Measurements from ENCODE around the gene NTHL1. TPM values are rescaled to one million over a fixed set of nuclear protein-coding genes. Genes with fewer than 3 reads are reported as not detected.

NTHL1 gene
- polyA plus RNA-seq, 1 donor = 13.5 TPM

DNA sequence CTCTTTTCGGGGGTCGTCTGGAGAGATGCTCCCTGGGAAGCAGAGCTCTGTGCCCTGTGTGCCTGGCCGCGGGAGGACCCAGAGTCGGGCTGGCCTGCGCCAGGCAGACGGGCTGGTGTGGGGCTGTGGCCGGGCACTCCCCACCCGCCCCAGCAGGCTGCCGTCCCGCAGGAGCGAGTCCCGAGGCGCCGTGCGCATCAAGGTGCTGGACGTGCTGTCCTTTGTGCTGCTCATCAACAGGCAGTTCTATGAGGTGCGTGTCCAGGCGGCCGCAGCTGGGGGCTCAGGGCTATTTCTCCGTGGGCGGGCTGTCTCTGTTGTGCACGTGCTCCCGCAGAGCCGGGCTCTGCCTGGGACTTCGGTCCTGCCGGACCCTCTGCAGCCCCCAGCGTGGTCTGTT is 15.2 kb upstream of the NTHL1 start:
- no peak for DNase-seq

DNA sequence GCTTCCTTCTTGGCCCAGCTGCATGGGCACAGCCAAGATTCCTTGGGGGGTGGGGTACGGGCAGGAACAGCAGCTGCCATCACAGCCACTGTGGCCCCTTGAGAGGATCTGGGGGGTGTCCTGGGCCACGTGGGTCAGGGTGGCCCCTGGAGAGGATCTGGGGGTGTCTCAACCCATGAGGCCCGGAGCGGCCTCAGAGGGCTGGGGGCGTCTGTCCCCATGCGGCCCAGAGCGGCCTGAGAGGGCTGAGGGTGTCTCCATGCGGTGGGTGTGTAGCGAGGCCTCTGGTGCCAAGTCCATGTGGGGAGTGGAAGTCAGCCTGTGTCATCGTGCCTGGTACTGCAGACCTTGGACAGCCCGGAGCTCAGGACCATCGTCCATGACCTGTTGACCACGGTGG is 13.9 kb upstream of the NTHL1 start:
- DNase-seq = no peak

DNA sequence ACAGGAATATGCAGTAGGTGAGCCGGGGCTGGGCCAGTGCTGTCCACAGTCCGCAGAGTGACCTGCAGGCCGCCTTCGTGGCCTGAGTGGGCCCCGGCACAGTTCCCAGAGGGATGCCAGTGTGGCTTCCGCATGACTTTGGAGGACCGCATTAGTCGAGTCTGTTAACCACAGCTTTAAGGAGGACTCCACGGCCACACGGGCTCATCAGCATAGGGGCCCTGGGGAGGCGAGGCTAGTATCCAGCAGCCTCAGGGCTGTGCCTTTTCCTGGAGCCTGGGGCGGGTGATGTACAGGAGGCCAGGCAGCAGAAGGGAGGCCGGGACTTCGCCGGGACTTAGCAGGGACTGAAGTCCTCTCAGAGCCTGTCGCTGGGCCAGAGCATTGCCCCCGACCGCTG is 13.4 kb upstream of the NTHL1 start:
- DNase-seq = no peak

DNA sequence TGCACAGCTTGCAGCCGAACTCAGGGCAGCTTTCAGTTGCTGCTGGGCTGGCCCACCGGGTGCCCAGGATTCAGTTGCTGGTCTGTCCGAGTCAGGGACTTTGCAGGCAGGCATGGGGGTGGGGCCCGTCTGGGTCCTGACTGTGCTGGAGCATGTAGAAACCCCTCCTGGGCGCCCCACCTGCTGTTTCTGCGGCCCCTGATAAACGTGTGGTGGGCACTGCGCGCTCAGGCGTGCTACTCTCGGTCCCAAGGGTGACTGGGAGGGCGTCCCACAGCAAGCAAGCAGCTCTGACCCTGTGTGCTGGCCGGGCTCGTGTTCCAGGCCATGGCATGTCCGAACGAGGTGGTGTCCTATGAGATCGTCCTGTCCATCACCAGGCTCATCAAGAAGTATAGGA is 12.7 kb upstream of the NTHL1 start:
- no peak for DNase-seq

DNA sequence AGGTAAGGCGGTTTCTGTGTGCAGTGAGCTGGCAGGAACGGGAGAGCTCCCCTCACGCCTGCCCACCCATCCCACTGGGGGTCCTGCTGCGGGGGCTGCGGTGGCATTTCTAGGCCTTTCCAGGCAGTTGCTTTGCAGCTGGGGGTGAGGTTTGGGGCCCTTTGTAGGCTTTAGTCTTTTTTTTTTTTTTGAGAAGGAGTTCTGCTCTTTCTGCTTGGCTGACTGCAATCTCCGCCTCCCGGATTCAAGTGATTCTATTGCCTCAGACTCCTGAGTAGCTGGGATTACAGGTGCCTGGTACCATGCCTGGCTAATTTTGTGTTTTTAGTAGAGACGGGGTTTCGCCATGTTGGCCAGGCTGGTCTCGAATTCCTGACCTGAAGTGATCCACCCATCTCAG is 11.2 kb upstream of the NTHL1 start:
- DNase-seq = no peak

DNA sequence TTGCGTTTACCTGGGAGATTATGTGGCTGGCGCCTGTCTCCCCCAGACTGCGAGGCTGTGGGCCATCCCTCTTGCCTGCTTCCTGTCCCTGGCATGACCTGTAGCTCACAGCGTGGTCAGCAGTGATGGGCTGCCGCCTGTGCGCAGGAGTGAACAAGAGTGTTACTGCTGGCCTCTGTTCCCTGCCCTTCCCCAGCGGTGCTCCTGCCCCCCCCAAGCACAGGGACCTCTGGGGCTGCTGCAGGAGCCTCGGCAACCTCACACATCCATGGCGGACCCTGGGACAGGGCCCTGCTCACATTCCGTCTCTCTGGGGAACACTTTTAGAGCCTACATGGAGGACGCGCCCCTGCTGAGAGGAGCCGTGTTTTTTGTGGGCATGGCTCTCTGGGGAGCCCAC is 10.8 kb upstream of the NTHL1 start:
- DNase-seq = no peak

DNA sequence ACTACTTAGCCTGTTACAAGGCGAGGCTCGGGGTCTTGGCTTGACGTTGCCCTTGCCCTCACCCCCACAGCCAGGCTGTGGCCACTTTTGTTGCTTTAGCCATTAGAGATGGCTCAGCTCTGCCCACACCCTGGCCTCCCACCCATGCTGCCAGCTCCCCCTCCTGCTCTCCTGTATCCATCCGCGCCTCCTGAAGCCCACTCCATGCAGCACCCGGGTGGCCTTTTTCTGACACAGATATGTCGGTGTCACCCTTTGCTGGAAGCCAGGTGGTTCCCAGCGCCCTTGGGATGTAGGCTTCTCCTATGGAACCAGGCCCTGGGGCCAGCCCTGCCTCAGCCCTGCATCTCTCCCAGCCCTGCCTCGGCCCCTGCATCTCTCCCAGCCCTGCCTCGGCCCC is 9.8 kb upstream of the NTHL1 start:
- DNase-seq = no peak

DNA sequence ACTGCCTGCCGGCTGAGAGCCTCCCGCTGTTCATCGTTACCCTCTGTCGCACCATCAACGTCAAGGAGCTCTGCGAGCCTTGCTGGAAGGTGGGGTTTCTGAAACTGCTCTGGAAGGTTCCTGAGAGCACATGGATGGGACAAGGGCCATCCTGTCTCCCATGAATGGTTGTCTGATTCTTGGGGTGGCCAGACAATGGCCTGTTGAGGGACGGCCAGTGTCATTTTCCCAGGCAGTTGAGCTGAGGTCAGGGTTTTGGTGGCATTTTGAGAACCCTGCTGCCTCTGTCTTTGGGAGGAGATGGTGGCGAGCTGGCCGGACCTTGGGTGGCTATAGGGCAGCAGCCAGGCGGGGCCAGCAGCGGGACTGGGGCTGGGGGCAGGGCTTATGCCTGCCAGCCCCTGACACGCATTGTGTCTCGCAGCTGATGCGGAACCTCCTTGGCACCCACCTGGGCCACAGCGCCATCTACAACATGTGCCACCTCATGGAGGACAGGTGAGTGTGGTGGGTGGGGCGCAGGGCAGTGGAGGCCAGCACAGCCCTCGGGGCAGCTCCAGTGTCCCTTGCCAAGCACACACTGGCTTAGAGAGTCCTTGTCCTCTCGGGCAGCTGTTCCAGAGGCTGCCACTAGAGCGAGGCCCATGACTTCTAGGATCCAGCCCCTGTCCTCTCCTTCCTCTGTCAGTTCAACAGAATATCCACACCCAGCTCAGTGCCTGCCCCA is 9.2 kb upstream of the NTHL1 start:
- DNase-seq = no peak

DNA sequence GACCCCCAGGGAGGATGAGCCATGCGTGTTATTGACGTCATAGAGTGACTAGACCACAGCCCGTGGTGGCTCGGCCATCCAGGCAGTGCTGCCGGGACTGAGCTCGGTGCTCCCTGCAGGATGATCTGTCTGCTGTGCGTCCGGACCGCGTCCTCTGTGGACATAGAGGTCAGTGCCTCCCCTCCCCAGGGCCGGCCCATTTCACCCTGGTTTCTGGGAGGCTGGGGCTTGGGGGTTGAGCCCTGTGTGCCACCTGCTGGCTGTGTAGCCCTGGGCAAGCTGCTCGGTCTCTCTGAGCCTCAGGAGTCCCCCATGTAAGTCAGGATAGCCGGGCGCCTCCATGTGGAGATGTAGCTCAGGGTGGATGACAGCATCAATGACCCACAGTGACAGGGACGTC is 8.4 kb upstream of the NTHL1 start:
- DNase-seq = no peak

DNA sequence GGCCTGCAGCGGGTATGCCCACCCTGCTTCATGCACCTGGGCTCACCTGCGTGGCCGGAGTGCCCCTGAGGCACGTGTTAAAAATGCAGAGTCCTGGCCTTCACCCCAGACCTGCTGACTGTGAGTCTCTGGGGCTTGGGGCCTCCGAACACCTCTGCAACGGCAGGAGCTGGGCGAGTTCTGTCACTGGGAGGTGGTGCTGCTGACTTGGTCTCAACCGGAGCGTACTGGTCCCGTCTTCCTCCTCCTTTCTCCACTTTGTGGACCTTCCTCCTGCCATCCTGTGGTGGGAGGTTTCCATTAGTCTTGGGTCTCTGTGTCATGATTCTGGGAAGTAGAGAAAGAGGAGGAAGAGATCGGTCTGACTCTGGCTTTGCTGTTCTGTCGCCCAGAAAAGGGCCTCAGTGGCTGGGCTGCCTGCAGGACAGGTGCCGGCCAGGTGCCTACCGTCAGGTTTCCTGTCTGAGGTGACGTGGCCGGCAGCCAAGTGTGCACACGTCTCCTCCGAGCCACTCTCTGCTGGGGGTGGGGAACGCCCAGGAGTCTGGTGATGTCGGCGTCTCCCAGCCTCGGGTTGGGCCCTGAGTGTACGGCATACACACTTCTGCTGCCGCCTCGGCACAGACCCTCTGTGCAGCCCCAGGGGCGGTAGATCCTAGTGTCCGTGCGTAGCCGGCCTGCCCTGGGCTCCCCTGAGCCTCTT is 7.1 kb upstream of the NTHL1 start:
- no peak for DNase-seq

DNA sequence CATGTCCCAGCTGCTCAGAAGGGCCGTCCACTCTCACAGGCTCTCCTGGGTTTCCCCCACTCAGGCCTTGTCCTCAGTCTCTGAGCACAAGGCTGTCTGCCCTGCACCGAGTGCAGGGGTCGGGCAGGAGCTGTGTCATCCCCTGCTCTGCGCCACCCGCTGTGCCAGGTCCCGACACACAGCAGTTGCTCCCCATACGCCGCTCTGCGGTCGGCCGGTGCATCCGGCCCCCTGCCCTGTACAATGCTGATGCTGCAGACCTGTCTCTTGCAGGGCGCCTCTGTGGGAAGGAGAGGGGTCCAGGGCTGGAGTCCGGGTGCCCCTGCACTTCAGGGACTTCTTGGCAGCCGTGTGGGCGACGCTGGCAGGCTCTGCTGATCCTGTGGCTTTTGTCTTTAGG is 6.3 kb upstream of the NTHL1 start:
- no peak for DNase-seq

DNA sequence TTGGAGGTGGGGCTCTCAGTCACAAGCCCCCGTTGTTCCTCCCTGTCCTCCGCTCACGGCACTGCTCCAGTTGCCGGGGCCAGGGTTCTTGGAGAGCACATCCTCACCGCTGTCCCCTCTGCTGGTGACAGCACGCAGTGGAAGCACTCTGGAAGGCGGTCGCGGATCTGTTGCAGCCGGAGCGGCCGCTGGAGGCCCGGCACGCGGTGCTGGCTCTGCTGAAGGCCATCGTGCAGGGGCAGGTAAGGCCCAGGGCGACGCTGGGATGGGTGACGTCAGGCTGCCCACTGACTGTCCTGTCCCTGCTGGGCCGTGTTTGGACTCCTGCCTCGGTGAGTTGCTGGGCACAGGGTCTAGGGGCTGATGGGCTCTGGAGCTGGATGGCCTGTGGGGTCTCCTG is 5.6 kb upstream of the NTHL1 start:
- DNase-seq = no peak

DNA sequence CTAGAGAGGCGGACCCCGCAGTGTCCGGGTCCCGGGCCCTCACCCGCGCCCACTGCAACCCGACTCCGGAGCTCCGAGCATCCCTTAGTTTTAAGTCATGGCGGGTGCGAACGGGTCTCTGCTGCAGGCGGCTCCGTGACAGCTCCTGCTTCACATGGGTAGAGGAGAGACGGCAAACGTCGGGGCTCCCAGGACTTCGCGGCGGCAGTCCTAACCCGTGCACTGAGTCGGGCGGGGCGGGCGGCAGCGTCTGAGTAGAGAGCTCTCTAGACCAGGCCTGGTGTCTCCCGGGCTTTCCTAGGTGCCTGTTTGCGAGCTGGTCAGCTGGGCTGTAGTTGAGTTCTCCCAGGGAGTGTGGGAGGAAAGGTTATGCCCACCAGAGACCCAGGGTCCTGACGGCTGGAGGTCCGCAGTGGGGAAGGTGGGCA is 496 bp upstream of the NTHL1 start:
- no peak for DNase-seq

DNA sequence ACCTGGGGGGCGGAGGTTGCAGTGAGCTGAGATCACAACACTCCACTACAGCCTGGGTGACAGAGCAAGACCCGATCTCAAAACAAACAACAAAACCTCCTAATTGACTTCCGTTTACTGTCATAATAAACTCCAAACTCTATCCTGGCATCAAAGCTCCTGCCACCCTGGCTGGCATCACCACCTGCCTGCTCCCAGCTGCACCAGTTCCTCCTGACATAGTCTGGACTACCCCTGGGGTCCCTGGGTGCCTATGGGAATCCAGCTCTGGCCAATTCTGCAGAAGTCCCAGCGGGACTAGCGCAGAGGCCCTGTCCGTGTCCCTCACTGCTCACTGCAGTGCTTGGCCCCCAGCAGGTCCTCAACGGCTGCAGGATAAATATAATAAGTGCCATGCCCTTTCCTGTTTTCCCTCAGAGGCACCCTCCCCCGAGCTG is 723 bp downstream of the NTHL1 start:
- no peak for DNase-seq

DNA sequence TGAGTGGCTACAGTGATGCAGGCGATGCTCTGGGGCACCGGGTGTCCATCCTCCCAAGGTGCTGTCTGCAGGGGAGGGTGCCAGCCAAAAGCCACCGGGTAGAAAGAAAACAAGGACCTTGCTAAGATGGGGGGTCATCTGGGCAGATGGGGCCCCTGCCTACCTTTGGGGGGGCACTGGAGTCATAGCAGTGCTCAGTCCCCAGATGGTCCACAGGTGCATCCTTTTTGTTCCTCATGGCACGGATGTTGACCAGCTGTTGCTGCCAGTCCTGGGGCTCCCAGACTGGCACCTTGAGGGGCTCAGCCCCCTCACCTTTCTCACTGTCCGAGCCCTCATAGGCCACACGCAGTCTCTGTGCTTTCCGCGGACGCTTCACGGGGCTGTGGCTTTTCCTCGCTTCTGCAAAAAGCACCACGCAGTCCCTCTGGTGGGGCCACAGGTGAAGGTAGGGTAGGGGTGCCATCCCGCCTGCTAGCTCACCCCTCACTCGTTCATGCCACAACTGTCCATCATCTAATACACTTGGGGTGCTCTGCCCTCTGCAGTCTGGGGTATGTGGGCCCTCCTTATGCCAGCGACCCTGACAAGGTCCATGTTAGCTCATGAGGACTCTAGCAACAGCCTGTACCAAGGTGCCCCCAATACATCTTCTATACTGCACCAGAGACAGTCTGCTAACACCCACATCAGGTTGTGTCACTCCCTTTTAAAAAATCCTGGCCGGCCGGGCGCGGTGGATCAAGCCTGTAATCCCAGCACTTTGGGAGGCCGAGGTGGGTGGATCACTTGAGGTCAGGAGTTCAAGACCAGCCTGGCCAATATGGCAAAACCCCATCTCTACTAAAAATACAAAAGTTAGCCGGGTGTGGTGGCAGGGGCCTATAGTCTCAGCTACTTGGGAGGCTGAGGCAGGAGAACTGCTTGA is 1.4 kb downstream of the NTHL1 start:
- no peak for DNase-seq

DNA sequence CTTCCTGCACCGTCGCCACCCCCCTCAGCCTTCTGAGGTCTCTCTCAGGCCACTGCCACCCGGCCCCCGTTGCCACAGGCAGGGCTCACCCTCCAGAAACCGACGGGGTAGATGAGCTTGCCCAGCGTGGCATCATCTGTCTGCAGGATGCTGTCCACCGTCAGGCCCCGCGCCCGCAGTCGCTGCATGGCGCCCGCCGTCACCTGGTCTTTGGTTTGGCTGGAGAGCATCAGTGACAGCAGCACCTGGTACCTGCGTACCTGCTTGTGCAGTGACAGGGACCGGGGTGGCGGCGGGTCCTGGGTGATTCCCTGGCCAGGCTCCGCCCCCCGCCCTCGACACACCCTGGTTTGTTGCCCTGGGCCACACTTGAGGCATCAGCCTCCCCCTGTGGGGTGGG is 3.1 kb downstream of the NTHL1 start:
- DNase-seq = no peak

DNA sequence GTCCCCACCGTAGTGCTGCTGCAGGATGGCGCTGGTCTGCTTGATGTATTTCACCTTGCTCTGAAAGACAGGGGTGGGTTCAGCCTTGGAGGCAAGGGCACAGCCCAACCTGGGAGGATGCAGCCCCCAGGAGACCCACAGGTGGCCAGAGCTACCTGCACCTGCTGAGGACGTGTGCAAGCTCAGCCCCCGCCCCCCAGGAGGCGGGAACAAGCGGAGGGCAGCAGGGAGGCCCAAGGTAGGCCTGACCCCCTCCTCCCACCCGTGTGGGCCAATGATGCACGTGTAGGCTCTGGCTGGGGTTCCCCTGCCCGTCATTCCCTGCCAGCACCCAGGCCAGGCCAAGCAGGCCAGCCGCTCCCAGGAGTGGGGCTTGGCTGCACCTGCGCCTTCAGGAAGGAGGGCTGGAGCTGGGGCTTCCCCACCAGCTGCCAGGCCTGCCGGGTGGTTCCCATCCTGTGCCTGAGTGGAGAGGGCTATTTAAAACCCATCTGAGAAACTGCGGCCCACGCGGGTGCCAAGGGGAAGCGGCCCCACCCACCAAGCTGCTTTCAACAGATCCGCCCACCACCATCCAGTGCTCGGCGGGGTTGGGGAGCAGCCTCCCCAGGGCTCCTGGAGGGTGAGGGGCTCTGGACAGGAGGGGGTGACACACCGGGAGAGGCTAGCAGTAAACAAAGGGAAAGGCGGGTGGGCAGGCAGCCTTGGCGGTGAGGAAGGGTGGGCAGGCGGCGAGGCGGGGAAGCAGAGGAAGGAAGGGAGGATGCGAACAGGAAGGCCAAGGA is 3.8 kb downstream of the NTHL1 start:
- DNase-seq = no peak

DNA sequence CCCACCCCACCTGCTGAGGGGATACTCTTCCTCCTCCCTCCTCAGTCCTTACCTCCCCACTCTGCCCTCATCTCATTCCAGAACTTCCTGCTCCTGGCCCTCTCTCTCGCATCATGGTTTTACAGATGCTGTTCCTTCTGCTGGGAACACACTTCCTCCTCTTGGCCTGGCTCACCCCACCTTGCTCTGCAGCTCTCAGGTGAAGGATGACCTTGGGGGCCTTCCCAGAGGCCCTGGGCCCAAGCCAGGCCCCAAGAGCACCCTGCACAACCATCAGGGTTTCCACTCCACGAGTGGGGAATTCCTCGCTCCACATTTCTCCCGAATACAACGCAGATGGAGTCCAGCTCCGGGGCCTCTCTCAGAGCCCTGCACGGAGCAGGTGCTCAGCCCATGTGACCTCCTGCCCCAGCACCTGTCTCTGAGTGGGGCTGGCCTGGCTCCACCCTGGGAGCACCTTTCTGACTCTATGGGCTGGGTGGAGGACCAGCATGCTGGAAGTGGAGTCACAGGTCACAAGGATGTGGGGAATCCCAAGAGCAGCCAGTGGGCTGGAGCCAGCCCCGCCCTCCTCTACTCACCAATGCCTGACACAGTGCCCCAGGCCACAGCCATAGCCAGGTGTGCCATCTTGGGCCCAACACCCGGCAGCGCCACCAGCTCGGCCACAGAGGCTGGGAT is 4.5 kb downstream of the NTHL1 start:
- no peak for DNase-seq

DNA sequence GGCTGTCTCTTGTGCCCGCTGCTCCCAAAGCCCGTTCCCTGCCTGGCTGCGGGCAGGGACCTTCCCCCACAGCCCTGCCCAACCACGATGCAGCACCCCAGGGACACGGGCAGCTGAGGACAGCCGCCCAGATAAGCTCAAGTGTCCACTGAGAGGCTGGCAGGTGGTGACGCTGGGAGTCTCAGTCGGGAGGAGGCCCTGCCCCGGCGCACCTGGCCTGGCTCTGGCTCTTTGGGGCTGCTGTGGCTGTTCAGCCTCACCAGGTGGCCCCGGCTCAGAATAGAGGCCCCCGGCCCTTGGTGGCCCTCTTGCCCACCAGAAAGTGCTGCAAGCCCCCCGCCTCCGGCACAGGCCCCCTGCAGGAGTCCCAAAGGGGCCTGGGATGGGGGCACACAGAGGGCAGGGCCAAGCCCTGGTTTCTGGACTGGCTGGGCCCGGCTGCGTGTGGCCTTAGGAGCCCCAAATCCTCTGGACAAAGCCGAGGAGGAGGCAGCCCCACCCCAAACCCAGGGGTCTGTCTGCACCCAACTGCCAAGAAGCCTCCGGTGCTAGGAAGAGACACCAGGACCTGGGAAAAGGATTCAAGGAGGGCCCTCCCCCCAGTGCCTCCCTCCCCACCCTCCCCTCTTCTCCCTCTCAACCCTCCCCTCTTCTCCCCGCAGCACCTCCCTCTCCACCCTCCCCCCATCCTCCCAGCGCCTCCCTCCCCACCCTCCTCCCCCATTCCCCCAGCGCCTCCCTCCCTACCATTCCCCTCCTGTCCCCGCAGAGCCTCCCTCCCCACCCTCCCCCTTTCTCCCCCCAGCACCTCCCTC is 5.3 kb downstream of the NTHL1 start:
- no peak for DNase-seq

DNA sequence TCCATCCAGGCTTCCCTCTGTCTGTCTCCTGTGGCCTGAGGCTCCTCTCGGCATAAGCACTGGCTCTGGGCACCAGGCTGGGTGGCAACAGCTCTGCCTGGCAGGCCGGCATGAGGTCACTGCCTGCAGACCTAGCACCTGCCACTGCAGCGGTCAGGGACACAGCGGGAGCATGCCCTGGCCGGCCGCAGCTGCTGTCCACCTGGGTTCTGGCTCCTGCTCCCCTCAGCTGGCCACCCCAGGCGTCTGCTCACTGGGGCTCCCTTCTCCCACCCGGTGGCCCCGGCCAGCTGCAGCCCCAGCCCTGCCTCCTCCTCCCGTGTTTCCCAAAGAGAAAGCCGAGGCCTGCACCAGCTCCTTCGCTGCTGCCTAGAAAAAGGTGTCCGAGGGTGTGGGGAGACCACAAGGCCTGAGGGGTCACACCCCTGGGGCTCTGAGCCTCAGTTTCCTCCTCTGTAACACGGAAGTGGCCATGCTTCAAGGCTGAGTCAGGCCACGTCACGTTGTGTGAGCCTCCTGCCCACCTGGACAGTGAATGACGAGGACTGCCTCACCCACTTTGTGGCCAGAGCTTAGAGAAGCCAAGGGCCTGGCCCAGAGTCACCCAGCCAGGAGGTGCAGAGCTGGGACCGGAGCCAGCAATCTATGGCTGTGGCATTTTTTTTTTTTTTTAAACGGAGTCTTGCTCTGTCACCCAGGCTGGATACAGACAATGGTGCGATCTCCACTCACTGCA is 6.7 kb downstream of the NTHL1 start:
- peak; percentile 74 for DNase-seq

Data from hindlimb muscle (tissue), 1 donor.